Epithelial cell of prostate (primary cell): ENCODE results near the gene TENM4.
A peak's percentile ranks its signal among the peaks of the same experiment; 100 is the strongest.

Source experiments
- DNase-seq: peaks from one replicate; pipeline ENCODE4 v3.0.0-alpha.2; 2011; ENCODE audit warnings: low read depth, low spot score
- H3K27ac ChIP-seq: fragments of 450-650 bp; 2 replicates; pipeline ENCODE4 v1.5.1; 2017; ENCODE audit warnings: mild to moderate bottlenecking

The TENM4 gene

GRCh38 chr11:78821371-78822306, 619.2 kb downstream of the TENM4 start:
- peak overlapping the region; percentile 12 for H3K27ac ChIP-seq
- DNase-seq: no peak

DNA sequence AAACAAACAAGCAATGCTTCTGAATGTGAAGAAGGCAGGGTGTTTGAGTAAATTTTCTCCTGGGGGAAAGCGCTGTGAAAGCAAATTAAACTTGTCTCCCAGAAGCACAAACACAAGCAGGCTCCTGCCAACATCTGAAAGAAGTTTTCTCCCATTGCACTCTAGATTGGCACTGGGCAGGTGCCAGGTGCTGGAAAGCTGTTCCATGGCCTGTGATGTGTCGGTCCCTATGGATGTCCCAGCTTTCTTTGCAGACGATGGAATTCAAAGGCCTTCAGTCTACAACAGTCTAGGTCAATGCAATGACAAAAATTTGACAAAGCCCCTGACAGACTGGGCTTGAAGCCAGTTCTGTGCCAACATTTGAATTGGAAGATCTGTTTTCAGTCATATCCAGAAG, 620.1 kb downstream of the TENM4 start:
- DNase-seq: no peak
- no peak overlapping the region for H3K27ac ChIP-seq

DNA sequence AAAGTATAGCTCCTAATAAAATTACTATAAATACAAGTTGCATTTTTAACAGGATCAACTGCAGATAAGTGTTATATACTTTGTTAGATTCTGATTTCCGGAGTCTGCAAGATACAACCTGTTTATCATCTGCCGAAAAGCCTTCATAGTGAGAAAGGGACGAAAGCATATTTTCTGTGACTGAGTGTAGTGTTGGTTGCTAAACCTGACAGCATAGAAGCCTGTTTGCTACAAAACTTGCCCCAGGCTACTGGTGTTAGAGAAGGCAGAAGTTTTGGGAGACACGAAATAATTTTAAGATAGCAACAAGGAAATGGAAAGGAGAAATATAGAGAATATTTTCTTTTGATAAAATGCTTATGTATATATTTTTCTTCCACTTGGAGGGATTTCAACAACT, 622.6 kb downstream of the TENM4 start:
- no peak overlapping the region for H3K27ac ChIP-seq
- DNase-seq: no peak

DNA sequence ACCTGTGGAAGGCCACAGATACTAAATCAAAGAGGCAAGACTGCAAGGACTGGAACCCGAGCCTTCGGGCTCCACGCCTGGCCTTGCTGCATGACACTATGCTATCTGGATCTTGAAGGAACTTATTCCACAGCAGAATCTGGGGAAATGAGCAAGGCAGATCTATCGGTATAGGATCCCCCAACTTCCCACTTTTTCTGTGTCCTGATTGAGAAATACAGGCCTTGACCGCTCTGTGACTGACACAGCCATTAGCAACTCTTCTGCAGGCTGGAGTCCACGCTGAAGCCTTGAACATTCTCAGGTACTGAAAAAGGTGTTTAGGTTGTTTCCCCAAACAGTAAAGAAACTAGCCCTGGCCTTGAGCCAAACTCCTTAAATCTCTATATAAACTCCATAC, 625.0 kb downstream of the TENM4 start:
- no peak overlapping the region for H3K27ac ChIP-seq
- DNase-seq: no peak

DNA sequence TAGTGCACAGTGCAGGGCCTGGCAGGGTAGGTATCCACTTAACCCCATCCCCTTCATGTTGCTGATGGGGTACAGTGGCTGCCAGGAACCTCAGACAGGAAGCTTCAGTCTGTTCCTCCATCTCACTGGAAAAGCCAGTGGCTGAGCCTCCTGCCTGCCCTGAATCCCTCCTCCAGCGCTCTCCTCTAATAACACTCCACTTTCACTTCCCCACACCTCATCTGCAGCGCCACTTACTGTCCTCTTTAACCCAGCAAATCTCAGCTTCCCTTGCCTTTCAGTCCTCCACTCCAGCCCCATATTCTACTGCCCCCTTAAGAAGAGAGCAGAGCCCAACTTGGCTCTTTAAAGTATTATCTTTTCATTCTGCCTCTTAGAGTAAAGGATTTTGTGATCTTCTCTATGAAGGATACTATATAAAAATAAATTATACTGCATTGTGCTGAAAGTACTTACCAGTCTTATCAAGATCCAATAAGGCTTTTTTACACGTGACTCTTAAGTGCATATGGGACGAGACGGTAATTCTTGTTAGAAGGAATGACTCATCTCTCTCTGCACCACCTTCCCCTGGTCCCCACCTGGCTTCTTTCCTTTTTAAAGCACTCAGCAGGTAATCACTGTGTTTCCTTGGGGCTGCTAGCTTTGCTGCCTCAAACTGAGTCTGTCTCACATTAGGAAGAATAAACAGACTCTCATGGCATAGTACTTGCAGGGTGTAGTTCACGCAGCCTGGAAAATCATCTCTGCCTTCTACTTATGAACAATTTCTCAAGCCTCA, 628.1 kb downstream of the TENM4 start:
- H3K27ac ChIP-seq: no peak overlapping the region
- no peak for DNase-seq

GRCh38 chr11:78810559-78811009, 630.2 kb downstream of the TENM4 start:
- no peak for DNase-seq

DNA sequence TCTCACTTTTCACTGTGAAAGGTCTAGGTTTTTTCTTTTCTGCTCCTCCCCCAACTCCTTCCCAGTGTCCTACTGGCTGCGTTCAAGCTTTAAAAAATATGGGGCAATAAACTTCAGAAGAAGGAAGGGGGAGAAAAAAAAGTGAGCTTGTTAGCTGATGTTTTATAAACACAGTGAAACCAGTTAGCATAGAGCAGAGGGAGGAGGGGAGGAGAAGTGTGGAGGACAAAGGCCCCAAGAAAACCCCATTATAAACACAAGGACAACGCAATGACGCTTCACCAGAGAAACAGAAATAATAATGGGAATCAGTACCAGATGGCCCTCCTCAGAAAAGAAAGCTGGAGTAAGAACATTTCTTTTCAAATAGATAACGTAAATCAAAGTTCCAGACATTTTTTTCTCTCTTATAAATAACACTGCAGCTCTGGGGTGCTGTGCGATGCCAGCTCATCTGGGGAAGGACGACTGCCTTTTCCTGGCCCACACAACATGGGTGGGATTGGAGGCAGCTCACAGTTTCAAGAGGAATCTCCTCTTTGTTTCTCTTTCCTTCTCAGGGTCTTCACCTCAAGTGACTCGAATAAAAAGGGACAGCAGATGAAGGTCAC, 630.8 kb downstream of the TENM4 start:
- H3K27ac ChIP-seq: no peak overlapping the region
- no peak for DNase-seq

More at GRCh38 chr11:78810559-78811009, 630.2 kb downstream of the TENM4 start:
- no peak overlapping the region for H3K27ac ChIP-seq

DNA sequence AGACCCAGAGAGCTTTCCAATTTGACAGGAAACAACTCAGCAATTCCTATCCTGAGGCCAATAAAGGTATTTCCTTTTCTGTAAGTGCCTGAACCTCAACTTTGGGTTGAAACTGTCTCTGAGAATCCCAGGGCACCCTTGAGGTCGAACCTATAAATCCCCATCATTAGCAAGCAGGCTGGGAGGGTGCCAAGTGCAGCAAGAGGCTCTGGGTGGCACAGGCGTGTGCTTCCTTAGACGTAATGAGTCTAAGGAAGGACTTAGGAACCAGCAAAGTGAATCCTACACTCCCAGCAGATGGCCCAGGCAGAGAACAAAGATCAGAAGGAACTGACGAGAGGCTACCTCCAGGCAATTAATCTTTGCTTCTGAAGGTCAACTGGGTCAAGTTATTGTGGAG, 631.9 kb downstream of the TENM4 start:
- no peak overlapping the region for H3K27ac ChIP-seq
- no peak for DNase-seq

- no peak for DNase-seq
- no peak overlapping the region for H3K27ac ChIP-seq
Measured at GRCh38 chr11:78807351-78807750, 633.5 kb downstream of the TENM4 start.

GRCh38 chr11:78806214-78807004, 634.4 kb downstream of the TENM4 start:
- no peak overlapping the region for H3K27ac ChIP-seq
- DNase-seq: no peak

DNA sequence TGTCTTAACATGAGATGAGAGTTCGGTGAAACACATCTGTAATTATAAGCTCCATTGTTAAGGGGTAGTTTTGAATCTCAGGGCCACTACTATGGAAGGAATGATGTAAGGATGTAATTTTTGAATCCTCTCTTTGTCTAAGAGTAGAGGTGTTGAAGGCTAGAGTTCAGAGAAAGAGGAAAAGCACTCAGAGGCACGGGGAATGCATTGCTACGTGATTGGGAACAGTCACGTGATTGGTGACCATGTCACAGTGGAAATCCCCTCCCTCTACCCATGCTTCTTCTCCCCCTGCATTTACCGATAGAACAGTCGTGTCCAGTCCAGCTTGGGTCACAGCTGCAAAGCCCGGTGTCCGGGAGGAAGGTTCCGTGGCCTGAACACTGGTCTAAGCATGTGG, 635.8 kb downstream of the TENM4 start:
- DNase-seq: no peak
- no peak overlapping the region for H3K27ac ChIP-seq

DNA sequence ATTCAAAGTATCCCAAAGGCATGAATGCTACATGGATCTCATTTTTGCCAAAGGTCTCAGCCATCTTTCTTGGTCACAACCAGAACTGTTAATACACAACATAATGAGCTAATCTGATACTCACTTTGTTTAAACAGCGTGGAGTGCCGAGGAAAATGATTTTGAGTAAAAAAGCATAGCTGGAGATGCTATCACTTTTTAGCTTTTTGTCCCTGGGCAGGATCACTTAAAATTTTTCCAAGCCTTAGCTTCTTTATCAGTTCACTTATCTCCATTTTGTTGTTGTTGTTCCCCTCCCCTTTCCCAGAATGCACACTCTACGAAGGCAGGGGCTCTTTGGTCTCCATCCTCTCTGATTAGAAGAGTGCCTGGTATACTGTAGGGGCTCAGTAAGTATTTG, 636.8 kb downstream of the TENM4 start:
- DNase-seq: no peak
- no peak overlapping the region for H3K27ac ChIP-seq

GRCh38 chr11:78802058-78802761, 638.6 kb downstream of the TENM4 start:
- DNase-seq: no peak
- peak overlapping the region; percentile 83 for H3K27ac ChIP-seq

GRCh38 chr11:78801161-78801884, 639.5 kb downstream of the TENM4 start:
- H3K27ac ChIP-seq: peak overlapping the region; percentile 83
- peak; percentile 50 for DNase-seq

GRCh38 chr11:78800756-78801155, 640.1 kb downstream of the TENM4 start:
- no peak for DNase-seq
- peak overlapping the region; percentile 83 for H3K27ac ChIP-seq

DNA sequence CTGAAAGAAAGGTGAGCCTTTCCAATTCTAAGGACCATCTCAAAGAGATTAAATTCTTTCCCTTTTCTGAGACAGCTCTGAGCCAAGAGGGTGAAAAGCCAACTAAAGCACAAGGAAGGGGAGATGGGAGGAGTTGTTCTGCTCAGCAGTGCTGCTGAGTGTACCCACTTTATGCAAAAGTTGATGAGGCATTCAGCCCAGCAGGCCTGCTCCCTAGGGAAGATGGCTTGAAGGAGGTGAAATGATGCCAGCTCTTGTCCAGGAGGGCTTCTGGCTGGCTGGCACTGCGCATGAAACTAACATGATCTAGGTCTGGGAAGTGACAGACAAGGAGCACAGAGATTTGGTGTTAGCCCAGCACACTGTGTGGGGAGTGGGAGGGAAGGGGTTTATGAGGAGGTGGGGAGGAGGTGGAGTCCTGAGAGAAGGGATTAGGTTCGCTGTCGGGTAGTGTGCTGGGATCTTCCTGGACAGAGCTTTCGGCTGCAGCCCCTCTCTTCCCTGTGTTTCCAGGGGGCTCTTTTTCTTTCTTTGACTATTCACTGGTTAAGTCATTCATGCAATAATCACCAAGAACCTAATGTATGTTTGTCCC, 640.6 kb downstream of the TENM4 start:
- peak overlapping the region; percentile 83 for H3K27ac ChIP-seq
- DNase-seq: no peak

GRCh38 chr11:78798663-78799062, 642.2 kb downstream of the TENM4 start:
- DNase-seq: no peak
- no peak overlapping the region for H3K27ac ChIP-seq

DNA sequence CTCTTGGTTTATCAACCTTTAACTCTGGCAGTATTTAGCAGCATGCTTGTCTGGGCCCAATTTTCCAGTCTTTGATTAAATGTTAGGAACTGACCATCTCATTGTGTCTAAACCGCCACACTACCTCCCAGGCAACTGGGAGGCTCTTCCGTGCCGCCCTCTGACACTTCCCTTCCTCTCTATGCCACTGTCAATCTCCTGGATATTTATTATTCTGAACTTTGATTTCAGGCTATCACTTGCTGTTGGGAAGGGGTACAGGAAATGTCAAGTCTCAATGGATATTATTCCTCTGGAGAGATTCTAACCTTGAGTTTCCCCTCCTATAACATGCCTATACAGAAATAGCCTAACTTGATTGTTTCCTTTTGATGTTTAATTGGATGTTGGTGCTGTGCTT, 643.3 kb downstream of the TENM4 start:
- H3K27ac ChIP-seq: peak overlapping the region; percentile 68
- DNase-seq: no peak
